Skeletal muscle satellite cell (primary cell): Measurements from ENCODE around the gene CRYGB.
"Not testable (repeated sequence)": the region's sequence is repeated elsewhere in the genome, so short reads cannot be mapped to it uniquely, and the experiment has no call there.

Source experiments
- H3K27me3 ChIP-seq: 2 replicates; pipeline ENCODE4 v1.7.0; 2013; ENCODE audit warnings: low read length; ENCODE audit not compliant: control insufficient read depth, insufficient read depth
- H3K36me3 ChIP-seq: 2 replicates; pipeline ENCODE4 v1.7.0; 2013; ENCODE audit warnings: mild to moderate bottlenecking, control low read depth, low read length; ENCODE audit not compliant: insufficient read depth
- H3K4me1 ChIP-seq: 2 replicates; pipeline ENCODE4 v1.7.0; 2013; ENCODE audit warnings: low read length; ENCODE audit not compliant: control insufficient read depth, insufficient read depth
- H3K4me2 ChIP-seq: 2 replicates; pipeline ENCODE4 v1.7.0; 2013; ENCODE audit warnings: mild to moderate bottlenecking, low read length
- H3K4me3 ChIP-seq: 2 replicates; pipeline ENCODE4 v1.7.0; 2013; ENCODE audit warnings: low read length
- H3K9ac ChIP-seq: 2 replicates; pipeline ENCODE4 v1.7.0; 2013; ENCODE audit warnings: mild to moderate bottlenecking, low read depth, low read length, moderate library complexity
- H3K9me3 ChIP-seq: replicated peaks from 2 replicates; pipeline ENCODE4 v1.7.0; 2013; ENCODE audit warnings: mild to moderate bottlenecking, control low read depth, low read length

The CRYGB gene

DNA sequence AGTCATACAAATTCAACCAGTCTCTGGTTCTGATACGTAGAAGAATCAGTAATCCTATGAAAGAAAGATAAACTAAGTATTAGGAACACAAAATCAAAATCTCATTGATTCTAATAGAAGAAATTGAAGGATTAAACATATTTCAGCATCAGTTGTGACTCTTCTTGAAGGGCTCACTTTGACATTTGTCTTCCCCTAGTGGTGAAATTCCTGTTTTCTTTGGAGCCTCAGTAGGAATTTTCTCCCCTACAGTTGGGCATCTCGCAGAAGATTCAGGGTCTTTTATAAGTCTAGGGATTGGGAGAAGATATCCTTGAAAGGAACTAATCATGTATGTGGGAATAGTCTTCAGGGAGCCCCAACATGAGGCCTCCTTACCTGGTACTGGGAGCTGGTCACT, 2.8 kb upstream of the CRYGB start:
- Histone ChIP-seq H3K9me3 (no peaks in the 10 kb centered on the region), H3K9ac (no peak overlapping the region), H3K27me3 (peaks cover 5% of the 10 kb centered on the region), H3K4me1 (no peaks in the 10 kb centered on the region), H3K4me3 (no peak overlapping the region), H3K4me2 (no peak overlapping the region), H3K36me3 (no peaks in the 10 kb centered on the region)

DNA sequence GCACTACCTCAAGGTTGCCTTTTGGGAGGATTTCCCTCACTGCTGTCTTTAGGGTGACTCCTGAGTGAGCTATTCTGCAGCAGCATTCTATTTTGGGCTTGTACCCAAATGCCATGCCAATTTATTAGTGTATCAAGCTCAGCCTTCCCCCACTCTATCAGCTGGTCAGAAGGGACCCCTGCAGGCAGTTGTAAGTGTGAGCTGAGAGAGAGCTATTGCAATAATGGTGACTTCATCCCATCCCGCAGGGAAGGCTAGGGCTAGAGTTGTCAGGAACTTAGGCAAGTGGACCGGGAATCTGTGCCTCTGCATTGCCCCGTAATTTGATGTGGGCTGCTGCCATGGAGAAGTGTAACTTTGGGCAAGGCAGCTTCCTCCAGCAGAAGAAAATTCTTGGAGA, 1.8 kb upstream of the CRYGB start:
- Histone ChIP-seq H3K9me3 (no peaks in the 10 kb centered on the region), H3K36me3 (no peaks in the 10 kb centered on the region), H3K4me3 (no peak overlapping the region), H3K4me1 (no peaks in the 10 kb centered on the region), H3K27me3 (peaks cover 5% of the 10 kb centered on the region), H3K9ac (no peak overlapping the region), H3K4me2 (no peak overlapping the region)

- Histone ChIP-seq H3K4me3 (no peak overlapping the region), H3K9ac (no peak overlapping the region), H3K9me3 (no peaks in the 10 kb centered on the region)
Measured at GRCh38 chr2:208147008-208147407, 1.1 kb upstream of the CRYGB start.

GRCh38 chr2:208142925-208143799, 2.8 kb downstream of the CRYGB start:
- Histone ChIP-seq H3K36me3 (no peaks in the 10 kb centered on the region), H3K4me3 (no peak overlapping the region), H3K27me3 (peaks cover 5% of the 10 kb centered on the region), H3K4me1 (no peaks in the 10 kb centered on the region), H3K4me2 (no peak overlapping the region), H3K9ac (no peak overlapping the region), H3K9me3 (no peaks in the 10 kb centered on the region)

More at GRCh38 chr2:208147008-208147407, 1.1 kb upstream of the CRYGB start:
- H3K27me3 ChIP-seq, result peaks cover 5% of the 10 kb centered on the region
- no peak overlapping the region for H3K4me2 ChIP-seq
- no peaks in the 10 kb centered on the region for H3K36me3 ChIP-seq
- H3K4me1 ChIP-seq, result no peaks in the 10 kb centered on the region

GRCh38 chr2:208142240-208142924, 3.6 kb downstream of the CRYGB start:
- H3K4me3 ChIP-seq, result no peak overlapping the region
- no peaks in the 10 kb centered on the region for H3K36me3 ChIP-seq

DNA sequence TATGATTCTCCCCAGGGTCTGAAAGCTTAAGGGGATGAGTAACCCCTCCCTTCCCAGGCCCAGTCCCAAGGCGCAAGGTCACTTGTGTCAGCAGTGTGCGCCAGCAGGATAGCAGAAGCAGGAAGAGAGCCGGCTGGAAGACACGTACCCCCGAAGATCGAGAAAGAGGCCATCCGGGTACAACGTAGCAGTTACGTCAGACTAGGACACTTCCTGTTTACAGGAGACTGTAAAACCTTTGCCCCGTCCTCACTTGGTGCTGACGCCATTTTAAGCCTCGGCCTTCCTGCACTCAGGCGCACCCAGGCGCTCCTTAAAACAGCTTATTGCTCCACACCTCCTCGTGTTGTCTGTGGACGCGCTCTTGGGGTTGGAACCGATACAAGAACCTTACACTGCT, 6.5 kb downstream of the CRYGB start:
- Histone ChIP-seq H3K9me3 (no peaks in the 10 kb centered on the region), H3K4me3 (no peak overlapping the region), H3K9ac (no peak overlapping the region), H3K4me2 (no peak overlapping the region), H3K27me3 (no peaks in the 10 kb centered on the region), H3K36me3 (no peaks in the 10 kb centered on the region), H3K4me1 (no peaks in the 10 kb centered on the region)

More at GRCh38 chr2:208142240-208142924, 3.6 kb downstream of the CRYGB start:
- Histone ChIP-seq H3K9ac (no peak overlapping the region), H3K27me3 (no peaks in the 10 kb centered on the region), H3K4me2 (no peak overlapping the region), H3K9me3 (no peaks in the 10 kb centered on the region), H3K4me1 (no peaks in the 10 kb centered on the region)

- not testable (repeated sequence) for H3K4me1 ChIP-seq, H3K27me3 ChIP-seq, H3K9me3 ChIP-seq, H3K4me2 ChIP-seq, H3K9ac ChIP-seq, H3K36me3 ChIP-seq, H3K4me3 ChIP-seq
Measured at GRCh38 chr2:208138334-208138733, 7.6 kb downstream of the CRYGB start.

DNA sequence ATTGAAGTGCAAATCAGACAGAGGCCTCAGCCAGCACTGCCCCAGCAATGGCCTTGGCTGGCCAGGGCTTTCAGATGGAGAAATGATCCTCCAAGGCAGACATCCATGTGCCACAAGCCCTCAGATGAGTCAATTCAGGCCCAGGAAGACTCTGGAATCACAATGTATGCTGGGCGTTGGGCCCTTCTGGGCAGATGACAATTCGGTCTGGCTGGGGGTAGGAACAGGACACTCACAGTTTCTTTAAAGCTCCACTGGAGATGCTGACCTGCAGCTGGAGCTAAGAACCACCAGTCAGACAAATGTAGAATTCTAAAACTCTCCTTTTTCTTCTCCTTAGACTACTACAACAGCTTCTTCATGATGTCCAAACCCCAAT, 9.3 kb downstream of the CRYGB start:
- no peak overlapping the region for H3K4me2 ChIP-seq
- no peak overlapping the region for H3K9ac ChIP-seq
- H3K4me3 ChIP-seq, result no peak overlapping the region
- H3K36me3 ChIP-seq, result no peaks in the 10 kb centered on the region
- H3K27me3 ChIP-seq, result no peaks in the 10 kb centered on the region
- H3K4me1 ChIP-seq, result no peaks in the 10 kb centered on the region
- no peaks in the 10 kb centered on the region for H3K9me3 ChIP-seq

- Histone ChIP-seq H3K9ac (no peak overlapping the region), H3K9me3 (no peaks in the 10 kb centered on the region), H3K4me1 (no peaks in the 10 kb centered on the region), H3K36me3 (no peaks in the 10 kb centered on the region), H3K4me3 (no peak overlapping the region), H3K4me2 (no peak overlapping the region), H3K27me3 (no peaks in the 10 kb centered on the region)
Measured at GRCh38 chr2:208135794-208136715, 9.9 kb downstream of the CRYGB start.

- Histone ChIP-seq H3K9me3 (no peaks in the 10 kb centered on the region), H3K4me2 (no peak overlapping the region), H3K9ac (no peak overlapping the region), H3K4me1 (no peaks in the 10 kb centered on the region), H3K36me3 (no peaks in the 10 kb centered on the region), H3K4me3 (no peak overlapping the region), H3K27me3 (no peaks in the 10 kb centered on the region)
Measured at GRCh38 chr2:208134928-208135586, 10.9 kb downstream of the CRYGB start.

DNA sequence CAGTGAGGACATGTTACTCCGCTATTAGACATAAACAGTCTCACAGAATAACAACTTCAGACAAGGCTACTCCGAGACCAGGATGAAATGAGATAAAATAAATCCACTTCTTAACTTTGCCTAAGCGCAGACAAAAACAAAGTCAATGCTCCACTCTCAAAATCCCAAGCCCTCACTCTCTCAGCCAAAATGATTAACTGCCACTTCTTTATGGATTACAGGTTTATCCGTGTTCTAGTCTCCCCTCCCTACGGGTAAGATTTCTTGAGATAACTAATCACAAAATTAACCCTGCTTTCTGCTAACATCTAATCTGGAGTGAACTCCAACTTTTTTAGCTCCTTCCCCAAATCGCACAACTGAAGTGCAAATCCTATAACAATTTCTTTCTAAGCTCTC, 15.2 kb downstream of the CRYGB start:
- H3K4me2 ChIP-seq, result no peak overlapping the region
- H3K9ac ChIP-seq, result no peak overlapping the region
- H3K9me3 ChIP-seq, result no peaks in the 10 kb centered on the region

More for the DNA sequence above, 15.2 kb downstream of the CRYGB start:
- Histone ChIP-seq H3K4me1 (no peaks in the 10 kb centered on the region), H3K4me3 (no peak overlapping the region), H3K27me3 (no peaks in the 10 kb centered on the region), H3K36me3 (no peaks in the 10 kb centered on the region)
